K562 (cell line): ENCODE measurements around the gene RPL28. TPM values are rescaled to one million over a fixed set of nuclear protein-coding genes. Genes with fewer than 3 reads are reported as not detected.

ENCODE experiments used
- CEBPB ChIP-seq: fragments of 450-650 bp; IDR thresholded peaks from 2 replicates; pipeline ENCODE4 v1.6.1; 2016; ENCODE audit warnings: missing genetic modification characterization, missing compliant biosample characterization
- CTBP1 ChIP-seq: fragments of 450-650 bp; IDR thresholded peaks from 2 replicates; pipeline ENCODE4 v1.6.1; 2016; ENCODE audit warnings: borderline replicate concordance
- CXXC5 ChIP-seq: fragments of 250-450 bp; sonication (Bioruptor Pico); IDR thresholded peaks from 2 replicates; pipeline ENCODE4 v1.8.0; 2022; ENCODE audit warnings: inconsistent platforms, mild to moderate bottlenecking, moderate library complexity
- EZH2 ChIP-seq: IDR thresholded peaks from 2 replicates; pipeline ENCODE4 v1.6.1; 2012; ENCODE audit warnings: low read depth, mild to moderate bottlenecking, inconsistent platforms, low read length, borderline replicate concordance
- KDM5B ChIP-seq: fragments of 200-600 bp; sonication (generic); IDR thresholded peaks from 2 replicates; pipeline ENCODE4 v1.6.1; 2012; ENCODE audit warnings: low read depth, mild to moderate bottlenecking, moderate library complexity, low read length, control low read depth, inconsistent platforms; ENCODE audit not compliant: insufficient replicate concordance
- RNF219 ChIP-seq: fragments of 250-450 bp; sonication (Bioruptor Pico); IDR thresholded peaks from 2 replicates; pipeline ENCODE4 v1.5.0; 2022; ENCODE audit warnings: mild to moderate bottlenecking
- TRIM24 ChIP-seq, 2 experiments: fragments of 450-650 bp; IDR thresholded peaks; 2 replicates each; pipeline ENCODE4 v1.6.1; 2016
- ZNF644 ChIP-seq: fragments of 200-800 bp; sonication (Bioruptor generic); IDR thresholded peaks from 2 replicates; pipeline ENCODE4 v1.6.1; 2016; ENCODE audit warnings: low read depth, missing genetic modification characterization, missing compliant biosample characterization
- polyA plus RNA-seq, 8 experiments: library from polyadenylated mRNA; depleted of rRNA in 4 of 8; stranded (reverse) in 5 of 8; unstranded in 3 of 8; fragments of >200 nt; fragmentation: Nextera tagmentation in 2 of 8; fragmentation: Illumina TruSeq in 1 of 8; extraction: Ambion mirVana in 2 of 8; extraction: Trizol in 1 of 8; gene quantifications; 2 replicates each; pipeline versions ENCODE4 v1.2.1 to v1.2.3, GENCODE V29; 2011 to 2014; ENCODE audit warnings: inconsistent platforms in 1 of 8, missing spikeins in 1 of 8
- total RNA-seq, 7 experiments: library from RNA; depleted of rRNA in 6 of 7; stranded (reverse); fragments of >200 nt in 6 of 7; fragmentation: Illumina TruSeq in 2 of 7; extraction: Trizol in 2 of 7; gene quantifications; 2 replicates each; pipeline versions ENCODE4 v1.2.1 to v1.2.3, GENCODE V29; 2011 to 2021; ENCODE audit warnings: low replicate concordance in 1 of 7

The RPL28 gene
- total and polyA plus RNA-seq, 9 of the 15 experiments (the other 6 are each of a cell fraction or from before 2014, with no cell fraction given), result 124 to 3,106 (median 622) TPM

DNA sequence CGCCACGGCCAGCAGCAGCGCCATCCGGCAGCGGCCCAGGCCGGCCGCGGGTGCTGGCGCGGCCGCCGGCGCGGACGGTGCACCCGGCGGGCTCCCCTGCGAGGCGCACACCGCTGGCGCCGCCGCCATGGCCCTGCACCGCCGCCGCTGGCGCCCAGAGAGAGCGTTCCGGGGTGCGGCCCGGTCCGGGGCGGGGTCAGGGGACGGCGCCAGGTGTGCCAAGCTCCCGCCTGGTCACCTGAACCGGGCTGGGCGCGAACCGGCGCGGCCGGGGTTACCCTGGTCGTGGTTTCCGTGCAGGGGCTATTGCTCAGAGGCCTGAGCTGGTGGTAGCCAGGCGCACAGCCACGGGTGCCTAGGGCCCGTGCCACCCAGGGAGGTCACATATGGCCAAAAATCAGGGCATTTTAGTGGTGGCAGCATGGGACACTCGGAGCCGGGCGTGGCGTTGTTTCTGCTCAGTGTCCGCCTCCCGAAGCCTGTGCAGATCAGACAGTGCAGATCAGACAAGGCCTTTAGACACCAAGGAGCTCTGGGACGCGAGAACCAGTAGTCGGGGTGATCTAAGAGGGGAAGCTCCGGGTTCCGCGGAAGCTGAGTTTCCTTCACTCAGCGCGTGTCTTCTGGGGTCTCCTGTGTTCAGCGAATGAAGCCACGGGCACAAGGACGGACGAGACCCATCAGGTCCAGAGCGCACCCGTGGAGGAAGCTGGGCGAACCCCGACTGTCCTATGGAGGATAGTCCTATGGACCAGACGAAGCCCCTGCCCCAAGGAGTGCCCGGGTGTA lies 1.4 kb upstream of the RPL28 start, which contains the start of gene TMEM238 (continued):
- TF ChIP-seq TRIM24 (IDR thresholded peaks at IDR 0.05) (no peak), KDM5B (peak; percentile 26), CEBPB (no peak), EZH2 (no peak), CTBP1 (0 out of 2 replicates have a peak, but pooled peaks have one; percentile 25), RNF219 (no peak), CXXC5 (CRISPR knock-in tag) (peak; percentile 34; the same call in 1 of the 2 replicates), ZNF644 (tag) (no peak)
